Lower leg skin (tissue), 4 donors: ENCODE data around the gene SANBR. TPM values are rescaled to one million over a fixed set of nuclear protein-coding genes. Genes with fewer than 3 reads are reported as not detected.

Source experiments
- DNase-seq, 2 donors: peaks; one replicate each; pipeline ENCODE4 v3.0.0-alpha.2; 2019; ENCODE audit warnings: low spot score in 2 of 2
- H3K4me3 ChIP-seq: fragments of 200-600 bp; sonication (generic); 2 replicates; pipeline ENCODE4 v1.5.1; 2017; ENCODE audit warnings: mild to moderate bottlenecking, low read depth; ENCODE audit not compliant: poor library complexity, severe bottlenecking
- CTCF ChIP-seq, 3 donors: fragments of 450-650 bp; IDR thresholded peaks; one replicate each; pipeline ENCODE4 v1.5.1; 2016; ENCODE audit warnings: antibody characterized with exemption in 3 of 3, mild to moderate bottlenecking in 3 of 3, moderate library complexity in 2 of 3
- POLR2A ChIP-seq, 2 donors: fragments of 450-650 bp; IDR thresholded peaks; one replicate each; pipeline ENCODE4 v1.6.1; 2016 to 2017; ENCODE audit warnings: antibody characterized with exemption in 2 of 2, mild to moderate bottlenecking in 1 of 2, moderate library complexity in 1 of 2
- WGBS, 2 donors: methylation state at CpG; one replicate each; pipeline ENCODE4 v1.1.5; 2018; 5-methylcytosine and 5-hydroxymethylcytosine counted together
- intact Hi-C: fragments of 100-400 bp; cut with DNase I; formaldehyde crosslinking; loops from one replicate; pipeline ENCODE4 v1.15.0; 2023; ENCODE audit warnings: low total_unique reads
- total RNA-seq, 4 donors: library from RNA; depleted of rRNA; stranded (reverse); fragments of >200 nt; gene quantifications; one replicate each; pipeline ENCODE4 v1.1.0, GENCODE V29; 2016

Gene SANBR
- total RNA-seq, 4 donors from 2014 or later = 2.2 to 8.3 (median 4.4) TPM

GRCh38 chr2:61059382-61059781 lies 6.3 kb upstream of the SANBR start:
- no peak overlapping the region for H3K4me3 ChIP-seq
- no peak for DNase-seq
- TF ChIP-seq CTCF (IDR thresholded peaks at IDR 0.05) (no peak), POLR2A (IDR thresholded peaks at IDR 0.05) (no peak)
- intact Hi-C loops = no loop called here

GRCh38 chr2:61074100-61074499 lies 8.4 kb downstream of the SANBR start:
- 97 to 100% methylated on average over 1 of the region's 1 CpG for WGBS, 2 donors
- no peak overlapping the region for H3K4me3 ChIP-seq
- TF ChIP-seq POLR2A (IDR thresholded peaks at IDR 0.05) (no peak), CTCF (IDR thresholded peaks at IDR 0.05) (no peak)
- intact Hi-C loops = no loop called here
- no peak for DNase-seq

GRCh38 chr2:61085883-61086282 lies 20.2 kb downstream of the SANBR start:
- H3K4me3 ChIP-seq = no peak overlapping the region
- TF ChIP-seq POLR2A (IDR thresholded peaks at IDR 0.05) (no peak), CTCF (IDR thresholded peaks at IDR 0.05) (no peak)
- WGBS, 2 donors = 100% methylated on average over 1 of the region's 1 CpG
- DNase-seq = no peak
- intact Hi-C loops = no loop called here

- TF ChIP-seq POLR2A (IDR thresholded peaks at IDR 0.05) (no peak), CTCF (IDR thresholded peaks at IDR 0.05) (no peak)
- DNase-seq = no peak
- no peak overlapping the region for H3K4me3 ChIP-seq
- intact Hi-C loops = no loop called here
Measured at GRCh38 chr2:61089797-61090196, 24.1 kb downstream of the SANBR start.

GRCh38 chr2:61090386-61090921 lies 24.8 kb downstream of the SANBR start:
- 90 to 96% methylated on average over 5 of the region's 5 CpGs for WGBS, 2 donors
- H3K4me3 ChIP-seq = no peak overlapping the region
- no peak for TF ChIP-seq POLR2A (IDR thresholded peaks at IDR 0.05)
- peak in 1 of 3 donors; percentile 49 for TF ChIP-seq CTCF (IDR thresholded peaks at IDR 0.05)
- intact Hi-C loops = no loop called here
- no peak for DNase-seq

GRCh38 chr2:61091485-61091884 lies 25.8 kb downstream of the SANBR start:
- intact Hi-C loops = no loop called here
- WGBS, 2 donors = 86 to 95% methylated on average over 8 of the region's 8 CpGs
- H3K4me3 ChIP-seq = no peak overlapping the region
- no peak for DNase-seq
- TF ChIP-seq POLR2A (IDR thresholded peaks at IDR 0.05) = no peak
- no peak for TF ChIP-seq CTCF (IDR thresholded peaks at IDR 0.05)
